Left forelimb (tissue), 1 donor: Measurements from ENCODE around the gene HSF2BP.
"Not testable (repeated sequence)": the region's sequence is repeated elsewhere in the genome, so short reads cannot be mapped to it uniquely, and the experiment has no call there.

Experiments
- DNase-seq: peaks from one replicate; pipeline ENCODE4 v3.0.0-alpha.2; 2018; ENCODE audit warnings: low spot score

The HSF2BP gene

GRCh38 chr21:43651926-43652325, 7.4 kb downstream of the HSF2BP start:
- DNase-seq, result not testable (repeated sequence)

GRCh38 chr21:43648171-43648570, 11.1 kb downstream of the HSF2BP start:
- DNase-seq, result no peak

GRCh38 chr21:43646550-43647260, 12.6 kb downstream of the HSF2BP start:
- DNase-seq, result peak; percentile 86

- no peak for DNase-seq
Observed at GRCh38 chr21:43645976-43646375, 13.3 kb downstream of the HSF2BP start.

GRCh38 chr21:43645136-43645891, 14.0 kb downstream of the HSF2BP start:
- no peak for DNase-seq

- DNase-seq, result no peak
Observed at GRCh38 chr21:43644609-43645008, 14.7 kb downstream of the HSF2BP start.

GRCh38 chr21:43644071-43644470, 15.2 kb downstream of the HSF2BP start:
- DNase-seq, result no peak

- no peak for DNase-seq
Observed at GRCh38 chr21:43643193-43643592, 16.1 kb downstream of the HSF2BP start.

GRCh38 chr21:43640400-43640799, 18.9 kb downstream of the HSF2BP start:
- DNase-seq, result no peak

- DNase-seq, result no peak
Observed at GRCh38 chr21:43639470-43640353, 19.6 kb downstream of the HSF2BP start.

- DNase-seq, result no peak
Observed at GRCh38 chr21:43637530-43638158, 21.6 kb downstream of the HSF2BP start.

- DNase-seq, result no peak
Observed at GRCh38 chr21:43635436-43635835, 23.9 kb downstream of the HSF2BP start.

GRCh38 chr21:43634618-43635017, 24.7 kb downstream of the HSF2BP start:
- no peak for DNase-seq

- no peak for DNase-seq
Observed at GRCh38 chr21:43632373-43632905, 26.8 kb downstream of the HSF2BP start.

GRCh38 chr21:43631411-43632107, 27.7 kb downstream of the HSF2BP start:
- no peak for DNase-seq

GRCh38 chr21:43627527-43627926, 31.8 kb downstream of the HSF2BP start:
- DNase-seq, result no peak

- no peak for DNase-seq
Observed at GRCh38 chr21:43626390-43626789, 32.9 kb downstream of the HSF2BP start.

GRCh38 chr21:43624339-43624738, 34.9 kb downstream of the HSF2BP start:
- DNase-seq, result no peak

GRCh38 chr21:43623588-43623987, 35.7 kb downstream of the HSF2BP start:
- no peak for DNase-seq

GRCh38 chr21:43622796-43623195, 36.5 kb downstream of the HSF2BP start:
- DNase-seq, result no peak

GRCh38 chr21:43619856-43620255, 39.4 kb downstream of the HSF2BP start:
- DNase-seq, result no peak
